Activated gamma-delta T cell (primary cell): ENCODE results near the gene MPPED1.

Experiments used
- DNase-seq: peaks from one replicate; lab custom pipeline; 2025; lab: John Stamatoyannopoulos, UW

Gene MPPED1

GRCh38 chr22:43498856-43499253, 87.0 kb downstream of the MPPED1 start:
- DNase-seq = no peak

GRCh38 chr22:43500792-43501785, 89.3 kb downstream of the MPPED1 start:
- no peak for DNase-seq

GRCh38 chr22:43501878-43502277, 90.1 kb downstream of the MPPED1 start:
- no peak for DNase-seq

DNA sequence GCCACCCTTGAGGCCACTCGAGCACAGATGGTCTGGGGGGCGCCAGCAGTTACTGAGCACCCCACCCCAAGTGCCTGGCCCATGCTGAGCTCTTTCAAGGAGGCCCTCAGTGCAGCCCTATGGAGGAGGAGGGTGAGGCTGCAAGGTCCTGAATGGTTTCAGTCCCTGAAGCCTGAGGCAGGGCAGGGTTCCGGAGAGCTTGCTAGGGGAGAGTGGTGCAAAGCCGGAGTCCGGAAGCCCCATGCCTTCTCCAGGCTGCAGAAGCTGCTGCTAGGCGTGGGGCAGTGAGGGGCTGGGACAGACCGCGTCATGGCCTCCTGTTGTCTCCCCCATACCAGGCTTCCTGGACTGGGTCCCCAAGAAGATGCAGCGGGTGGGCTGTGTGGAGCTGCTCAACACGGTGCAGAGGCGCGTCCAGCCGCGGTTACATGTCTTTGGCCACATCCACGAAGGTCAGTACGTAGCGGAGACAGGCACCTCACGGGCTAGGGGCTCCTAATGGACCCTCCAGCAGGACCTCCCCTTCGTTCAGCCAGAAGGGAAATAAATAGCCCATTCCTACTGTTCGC, 90.6 kb downstream of the MPPED1 start:
- DNase-seq = no peak

DNA sequence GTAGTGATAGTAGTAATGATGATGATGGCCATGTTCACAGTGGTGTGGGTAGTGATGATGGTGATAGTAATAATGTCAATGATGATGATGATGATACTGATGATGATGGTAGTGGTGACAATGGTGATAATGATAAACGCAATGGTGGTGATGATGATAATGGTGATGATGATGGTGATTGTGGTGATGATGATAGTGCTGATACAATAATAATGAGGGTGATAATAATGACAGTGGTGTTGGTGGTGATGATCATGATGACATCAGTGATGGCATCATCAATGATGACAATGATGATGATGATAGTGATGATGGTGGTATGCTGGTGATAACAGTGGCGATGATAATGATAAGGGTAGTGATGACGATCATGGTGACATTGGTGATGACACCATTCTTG, 92.3 kb downstream of the MPPED1 start:
- DNase-seq = no peak

GRCh38 chr22:43504666-43505261, 93.0 kb downstream of the MPPED1 start:
- no peak for DNase-seq

GRCh38 chr22:43505423-43505822, 93.6 kb downstream of the MPPED1 start:
- no peak for DNase-seq

- no peak for DNase-seq
These were observed 94.1 kb downstream of the MPPED1 start for GRCh38 chr22:43505896-43506295.

- no peak for DNase-seq
These were observed 94.7 kb downstream of the MPPED1 start for GRCh38 chr22:43506487-43506886.

- no peak for DNase-seq
These were observed 95.4 kb downstream of the MPPED1 start for GRCh38 chr22:43507235-43507634.

DNA sequence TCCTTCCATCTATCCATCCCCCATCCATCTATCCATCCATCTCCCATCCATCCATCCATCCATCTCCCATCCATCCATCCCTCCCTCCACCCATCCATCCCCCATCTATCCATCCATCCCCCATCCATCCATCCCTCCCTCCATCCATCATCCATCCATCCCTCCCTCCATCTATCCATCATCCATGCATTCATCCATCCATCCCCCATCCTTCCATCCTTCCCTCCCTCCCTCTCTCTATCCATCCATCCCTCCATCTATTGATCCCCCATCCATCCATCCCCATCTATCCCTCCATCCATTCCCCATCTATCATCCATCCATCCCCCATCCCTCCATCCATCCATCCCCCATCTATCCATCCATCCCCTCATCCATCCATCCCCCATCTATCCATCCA, 96.7 kb downstream of the MPPED1 start:
- no peak for DNase-seq

- DNase-seq = no peak
These were observed 97.5 kb downstream of the MPPED1 start for GRCh38 chr22:43509337-43509736.

DNA sequence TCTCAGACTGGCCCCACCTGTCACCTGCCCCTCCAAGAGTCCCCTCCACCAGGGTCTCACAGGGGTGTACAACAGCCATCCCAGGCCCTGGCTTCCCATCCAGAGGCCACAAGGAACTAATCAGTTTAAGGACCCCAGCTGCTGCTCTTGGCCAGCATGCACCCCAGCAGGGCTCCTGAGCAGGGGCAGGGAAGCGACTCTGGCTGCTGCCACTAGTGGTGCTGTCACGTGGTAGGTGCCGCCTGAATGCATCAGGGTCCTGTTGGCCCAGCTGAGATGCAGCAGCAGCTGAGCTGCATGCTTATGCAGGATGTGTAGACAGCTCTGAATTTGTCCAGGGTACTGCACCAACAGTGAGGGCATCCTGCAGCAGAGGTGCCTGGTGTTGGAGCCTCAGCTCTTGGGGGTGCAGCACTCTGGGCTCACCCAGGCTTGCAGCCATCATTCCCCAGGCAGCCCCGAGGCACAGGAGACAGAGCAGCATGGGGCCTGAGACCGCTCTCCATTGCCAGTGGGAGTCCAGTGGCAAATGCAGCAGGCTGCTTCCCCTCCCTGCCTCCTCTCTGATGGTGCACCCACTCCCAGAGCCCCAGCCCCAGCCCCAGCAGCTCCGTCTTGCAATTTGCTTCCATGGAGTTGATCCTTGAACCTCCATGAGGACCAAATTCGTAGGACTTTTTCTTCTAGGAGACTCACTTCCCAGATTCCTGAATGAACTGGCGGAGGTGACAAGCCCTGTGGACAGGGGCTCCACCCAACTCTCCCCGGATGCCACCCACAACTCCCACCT, 98.7 kb downstream of the MPPED1 start:
- no peak for DNase-seq

GRCh38 chr22:43511276-43511910, 99.6 kb downstream of the MPPED1 start:
- no peak for DNase-seq

DNA sequence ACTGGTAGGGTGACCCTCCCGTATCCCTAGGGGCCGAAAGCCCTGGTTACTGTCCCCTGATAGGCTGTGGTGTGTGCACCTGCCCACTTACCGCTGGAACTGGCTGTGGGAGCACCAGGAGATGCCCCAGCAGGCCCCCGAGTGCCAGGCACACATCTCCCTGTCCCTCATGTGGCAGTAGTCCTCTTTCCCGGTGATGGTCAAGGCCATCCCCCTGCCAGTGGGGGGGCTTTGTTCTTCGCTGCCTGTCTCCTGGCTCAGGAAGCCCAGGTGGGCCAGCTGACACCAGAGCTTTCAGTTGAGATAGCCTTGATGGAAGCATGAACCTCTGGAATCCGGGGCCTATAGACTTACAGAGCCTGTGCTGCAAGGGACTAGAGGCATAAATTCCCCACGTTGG, 100.5 kb downstream of the MPPED1 start:
- no peak for DNase-seq

DNA sequence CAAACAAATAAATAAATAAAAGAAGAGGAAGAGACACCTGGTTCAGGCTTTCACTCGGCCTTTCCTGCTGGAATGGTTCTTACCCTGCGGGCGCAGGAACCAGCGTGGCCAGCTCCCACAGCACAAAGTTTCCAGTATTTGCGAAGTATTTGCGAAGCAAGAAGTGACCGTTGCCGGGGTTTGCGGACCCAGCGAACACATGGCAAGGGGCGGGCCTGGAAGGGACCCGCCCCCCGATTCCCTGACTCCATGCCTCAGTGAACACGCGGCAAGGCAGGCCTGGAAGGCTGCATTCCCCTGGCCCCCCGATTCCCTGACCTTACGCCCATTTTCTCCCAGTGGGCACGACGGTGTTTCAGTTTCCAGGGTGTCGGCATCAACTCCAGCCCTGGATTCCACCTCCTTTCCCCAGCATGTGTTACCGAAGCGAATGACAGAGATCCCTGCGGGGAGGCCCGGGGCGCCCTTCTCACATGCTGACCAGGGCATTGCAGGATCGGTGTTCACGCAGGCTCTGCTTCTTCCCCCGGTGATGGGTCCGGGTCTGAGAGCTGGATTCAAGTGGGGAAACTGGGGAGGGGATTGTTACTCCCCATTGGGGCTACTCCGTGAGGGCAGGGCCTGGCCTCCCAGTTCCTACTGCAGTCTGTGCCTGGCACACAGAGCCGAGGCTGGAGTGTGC, 102.8 kb downstream of the MPPED1 start:
- DNase-seq = no peak

GRCh38 chr22:43515411-43515810, 103.6 kb downstream of the MPPED1 start:
- no peak for DNase-seq

DNA sequence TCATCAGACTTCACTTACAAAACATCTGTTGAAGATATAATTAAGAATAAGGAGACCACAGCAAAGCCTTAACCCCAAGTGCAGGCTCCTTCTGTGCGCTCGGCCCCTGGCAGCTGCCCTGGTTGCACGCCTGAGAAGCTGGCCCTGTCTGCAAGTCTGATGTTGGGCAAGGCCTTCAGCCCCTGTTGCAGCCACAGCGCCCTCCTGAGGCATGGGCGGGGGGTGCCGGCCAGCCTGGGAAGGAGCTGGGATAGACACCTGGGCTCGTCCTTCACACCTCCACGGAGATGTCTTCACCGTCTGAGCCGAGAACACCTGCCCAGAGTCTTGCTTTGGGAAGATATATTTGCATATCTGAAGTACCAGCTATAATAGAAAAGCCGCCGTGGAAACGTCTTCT, 104.1 kb downstream of the MPPED1 start:
- no peak for DNase-seq

DNA sequence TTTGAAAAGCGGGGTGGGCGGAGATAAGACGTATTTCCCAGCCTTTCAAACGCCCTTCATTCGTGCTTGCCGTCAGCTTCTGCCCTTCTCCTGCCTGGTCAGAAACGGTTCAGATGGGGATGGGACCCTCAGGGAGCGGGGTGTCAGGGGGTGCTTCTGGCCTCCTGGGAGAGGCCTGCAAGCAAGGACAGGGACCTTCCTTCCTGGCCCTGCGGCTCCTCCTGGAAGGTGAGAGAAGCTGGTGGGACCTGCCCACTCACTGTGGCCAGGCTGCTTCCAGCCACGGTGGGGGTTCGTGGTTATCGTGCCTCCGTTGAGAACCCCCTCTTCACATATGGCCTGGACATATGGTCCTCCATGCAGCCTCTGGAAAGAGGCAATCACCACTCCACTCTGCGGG, 104.6 kb downstream of the MPPED1 start:
- DNase-seq = no peak

DNA sequence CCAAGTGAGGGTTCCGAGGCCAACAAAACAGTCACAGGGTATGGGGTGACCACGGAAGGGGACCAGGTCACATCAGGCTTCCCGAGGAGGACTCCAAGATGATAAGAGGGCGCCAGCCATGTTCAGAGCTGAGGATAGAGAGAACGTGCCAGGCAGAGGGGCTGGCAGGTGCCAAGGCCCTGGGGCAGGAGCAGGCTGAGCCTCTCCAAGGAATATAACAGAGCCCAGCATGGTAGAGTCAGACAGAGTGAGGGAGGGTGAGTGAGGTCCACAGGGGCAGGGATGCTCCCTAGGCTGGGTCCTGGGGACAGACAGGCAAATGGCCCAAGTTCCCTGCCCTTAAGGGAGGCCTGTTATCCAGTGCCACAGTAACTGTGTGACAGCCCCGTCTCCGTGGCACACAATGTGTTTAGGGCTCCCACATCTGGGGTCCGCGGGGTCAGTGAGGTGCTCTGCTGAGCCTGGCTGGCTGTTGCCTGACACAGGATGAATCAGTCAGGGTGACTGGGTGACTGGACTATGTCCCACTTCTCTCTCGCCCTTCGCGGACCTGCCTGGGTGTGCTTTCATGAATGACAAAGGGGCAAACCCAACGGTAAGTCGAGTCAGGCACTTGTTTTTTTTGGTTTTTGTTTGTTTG, 105.3 kb downstream of the MPPED1 start:
- no peak for DNase-seq

- DNase-seq = no peak
These were observed 108.8 kb downstream of the MPPED1 start for GRCh38 chr22:43520632-43521039.
